HCEC 1CT (cell line): ENCODE data around the gene SOS1.
"Not testable (repeated sequence)": the region's sequence is repeated elsewhere in the genome, so short reads cannot be mapped to it uniquely, and the experiment has no call there.

Experiments used
- DNase-seq: peaks from one replicate; pipeline ENCODE4 v3.0.0-alpha.2; 2017

Gene SOS1

GRCh38 chr2:39120771-39121522, at the start of gene SOS1:
Gene SOS1, minus strand, starts transcription at chr2:39121051. Its CDS starts 629 bp downstream, at chr2:39120422.
- peak; percentile 89 for DNase-seq

- DNase-seq: peak; percentile 62
Measured at GRCh38 chr2:39164089-39164488, 43.2 kb upstream of the SOS1 start.

GRCh38 chr2:39160982-39161381, 40.1 kb upstream of the SOS1 start:
- peak; percentile 6 for DNase-seq

- DNase-seq: no peak
Measured at GRCh38 chr2:39159283-39159682, 38.4 kb upstream of the SOS1 start.

- DNase-seq: peak; percentile 61
Measured at GRCh38 chr2:39158351-39158750, 37.5 kb upstream of the SOS1 start.

- no peak for DNase-seq
Measured at GRCh38 chr2:39156846-39157245, 36.0 kb upstream of the SOS1 start.

- peak; percentile 23 for DNase-seq
Measured at GRCh38 chr2:39156107-39156506, 35.3 kb upstream of the SOS1 start.

GRCh38 chr2:39155573-39155972, 34.7 kb upstream of the SOS1 start:
- not testable (repeated sequence) for DNase-seq

- DNase-seq: no peak
Measured at GRCh38 chr2:39154944-39155343, 34.1 kb upstream of the SOS1 start.

- peak; percentile 75 for DNase-seq
Measured at GRCh38 chr2:39153312-39153711, 32.5 kb upstream of the SOS1 start.

- DNase-seq: no peak
Measured at GRCh38 chr2:39152504-39152903, 31.7 kb upstream of the SOS1 start.

- DNase-seq: no peak
Measured at GRCh38 chr2:39150890-39151497, 30.1 kb upstream of the SOS1 start.

GRCh38 chr2:39150102-39150562, 29.3 kb upstream of the SOS1 start:
- no peak for DNase-seq

GRCh38 chr2:39146630-39147029, 25.8 kb upstream of the SOS1 start:
- DNase-seq: no peak

- DNase-seq: no peak
Measured at GRCh38 chr2:39145906-39146421, 25.1 kb upstream of the SOS1 start.

GRCh38 chr2:39144416-39144815, 23.6 kb upstream of the SOS1 start:
- peak; percentile 34 for DNase-seq

- no peak for DNase-seq
Measured at GRCh38 chr2:39142904-39143605, 22.2 kb upstream of the SOS1 start.

- no peak for DNase-seq
Measured at GRCh38 chr2:39141334-39142271, 20.8 kb upstream of the SOS1 start.

- DNase-seq: not testable (repeated sequence)
Measured at GRCh38 chr2:39140948-39141333, 20.1 kb upstream of the SOS1 start.

GRCh38 chr2:39140322-39140847, 19.5 kb upstream of the SOS1 start:
- DNase-seq: no peak

- DNase-seq: no peak
Measured at GRCh38 chr2:39139511-39140237, 18.8 kb upstream of the SOS1 start.

GRCh38 chr2:39138837-39139211, 18.0 kb upstream of the SOS1 start:
- DNase-seq: no peak
